SK-N-SH treated with all-trans-retinoic acid at 6 μM for 48 hours (cell line): ENCODE measurements around the gene MED1.

Experiments used
- ATAC-seq: fragments of 200-7000 bp; cut with Tn5 transposase; 3 replicates; pipeline ENCODE4 v1.9.1; 2020; ENCODE audit warnings: mild to moderate bottlenecking, moderate library complexity
- BACH2 ChIP-seq: fragments of 250-450 bp; sonication (Bioruptor Pico); IDR thresholded peaks from 2 replicates; pipeline ENCODE4 v1.9.0; 2021; ENCODE audit warnings: mild to moderate bottlenecking, borderline replicate concordance
- CREB5 ChIP-seq: fragments of 250-450 bp; sonication (Bioruptor Pico); IDR thresholded peaks from 2 replicates; pipeline ENCODE4 v1.5.1; 2020; ENCODE audit warnings: low read depth, mild to moderate bottlenecking, moderate library complexity
- CSRNP3 ChIP-seq: fragments of 250-450 bp; sonication (Bioruptor Pico); IDR thresholded peaks from 2 replicates; pipeline ENCODE4 v1.5.1; 2021; ENCODE audit warnings: mild to moderate bottlenecking, moderate library complexity
- GLIS3 ChIP-seq: fragments of 250-450 bp; sonication (Bioruptor Pico); IDR thresholded peaks from 2 replicates; pipeline ENCODE4 v1.5.0; 2020; ENCODE audit warnings: mild to moderate bottlenecking, moderate library complexity
- ISL1 ChIP-seq: fragments of 250-450 bp; sonication (Bioruptor Pico); IDR thresholded peaks from 2 replicates; pipeline ENCODE4 v2.1.2; 2022; ENCODE audit warnings: mild to moderate bottlenecking, moderate library complexity
- PATZ1 ChIP-seq: fragments of 250-450 bp; sonication (Bioruptor Pico); IDR thresholded peaks from 2 replicates; pipeline ENCODE4 v1.8.0; 2020; ENCODE audit warnings: mild to moderate bottlenecking, moderate library complexity, borderline replicate concordance
- PPARA ChIP-seq: fragments of 250-450 bp; sonication (Bioruptor Pico); IDR thresholded peaks from 2 replicates; pipeline ENCODE4 v1.5.0; 2020; ENCODE audit warnings: mild to moderate bottlenecking, borderline replicate concordance
- RARB ChIP-seq: fragments of 250-450 bp; sonication (Bioruptor Pico); IDR thresholded peaks from 2 replicates; pipeline ENCODE4 v1.8.0; 2021; ENCODE audit warnings: mild to moderate bottlenecking, moderate library complexity
- TCF4 ChIP-seq: fragments of 250-450 bp; sonication (Bioruptor Pico); IDR thresholded peaks from 2 replicates; pipeline ENCODE4 v1.8.0; 2021; ENCODE audit warnings: mild to moderate bottlenecking, moderate library complexity, borderline replicate concordance
- TOX ChIP-seq: fragments of 250-450 bp; sonication (Bioruptor Pico); IDR thresholded peaks from 2 replicates; pipeline ENCODE4 v1.8.0; 2021; ENCODE audit warnings: mild to moderate bottlenecking, moderate library complexity, borderline replicate concordance
- TSHZ2 ChIP-seq: fragments of 250-450 bp; sonication (Bioruptor Pico); IDR thresholded peaks from 2 replicates; pipeline ENCODE4 v1.5.0; 2020; ENCODE audit warnings: mild to moderate bottlenecking, moderate library complexity
- ZC3H10 ChIP-seq: fragments of 250-450 bp; sonication (Bioruptor Pico); IDR thresholded peaks from 2 replicates; pipeline ENCODE4 v1.5.1; 2021; ENCODE audit warnings: mild to moderate bottlenecking, moderate library complexity
- ZFP3 ChIP-seq: fragments of 250-450 bp; sonication (Bioruptor Pico); IDR thresholded peaks from 2 replicates; pipeline ENCODE4 v1.5.0; 2020; ENCODE audit warnings: mild to moderate bottlenecking, moderate library complexity
- ZFP30 ChIP-seq: fragments of 450-650 bp; formaldehyde crosslinking; IDR thresholded peaks from 2 replicates; pipeline ENCODE4 v1.5.0; 2022; ENCODE audit warnings: mild to moderate bottlenecking, moderate library complexity
- ZNF565 ChIP-seq: fragments of 450-650 bp; formaldehyde crosslinking; conservative IDR thresholded peaks from 2 replicates; pipeline ENCODE4 v1.5.0; 2020; ENCODE audit warnings: low read depth, mild to moderate bottlenecking, moderate library complexity
- ZNF8 ChIP-seq: fragments of 450-650 bp; formaldehyde crosslinking; IDR thresholded peaks from 2 replicates; pipeline ENCODE4 v1.5.0; 2020; ENCODE audit warnings: mild to moderate bottlenecking, moderate library complexity

Gene MED1

GRCh38 chr17:39401412-39402243 is 49.4 kb downstream of the MED1 start, which contains the start of gene FBXL20 (continued):
- TF ChIP-seq CREB5 (CRISPR knock-in tag): no peak
- TF ChIP-seq GLIS3 (CRISPR knock-in tag): no peak
- TF ChIP-seq ZNF565: no peak

GRCh38 chr17:39400547-39401411 is 50.3 kb downstream of the MED1 start:
- no peak for TF ChIP-seq PPARA (CRISPR knock-in tag)
- no peak for TF ChIP-seq RARB (CRISPR knock-in tag)
- TF ChIP-seq TSHZ2 (CRISPR knock-in tag): no peak
- no peak for TF ChIP-seq BACH2 (CRISPR knock-in tag)
- TF ChIP-seq ZFP3: no peak
- no peak for TF ChIP-seq GLIS3 (CRISPR knock-in tag)
- no peak for TF ChIP-seq TCF4
- no peak for TF ChIP-seq ZFP30 (CRISPR knock-in tag)
- no peak for TF ChIP-seq PATZ1 (CRISPR knock-in tag)
- TF ChIP-seq, all 23 proteins: peak for 0
- ATAC-seq: peak; percentile 12

GRCh38 chr17:39399791-39400190 is 51.3 kb downstream of the MED1 start:
- ATAC-seq: no peak
- TF ChIP-seq TOX (CRISPR knock-in tag) (no peak), PPARA (CRISPR knock-in tag) (no peak), ISL1 (CRISPR knock-in tag) (no peak), ZFP30 (CRISPR knock-in tag) (no peak), ZNF8 (CRISPR knock-in tag) (no peak), ZFP3 (no peak), RARB (CRISPR knock-in tag) (no peak), CREB5 (CRISPR knock-in tag) (no peak), CSRNP3 (CRISPR knock-in tag) (no peak), PATZ1 (CRISPR knock-in tag) (no peak), ZC3H10 (CRISPR knock-in tag) (no peak), ZNF565 (no peak), TCF4 (no peak)
